Activated CD8-positive, alpha-beta T cell treated with anti-CD3 and anti-CD28 coated beads for 36 hours (primary cell): ENCODE measurements around the gene TCF12. TPM values are rescaled to one million over a fixed set of nuclear protein-coding genes. Genes with fewer than 3 reads are reported as not detected.

Source experiments
- ATAC-seq: fragments of 200-7000 bp; cut with Tn5 transposase; one replicate; pipeline ENCODE4 v1.10.0; 2021; ENCODE audit warnings: mild to moderate bottlenecking, moderate library complexity
- CTCF ChIA-PET: fragments of 350-600 bp; sonication (Branson Sonifier 250); formaldehyde crosslinking; loops from one replicate; lab custom pipeline; 2021; ENCODE audit warnings: antibody characterized with exemption; lab: Charles Lee
- POLR2A ChIA-PET: fragments of 350-600 bp; sonication (Branson Sonifier 250); formaldehyde crosslinking; loops from one replicate; lab custom pipeline; 2021; ENCODE audit warnings: antibody characterized with exemption; lab: Charles Lee
- DNase-seq: peaks from one replicate; pipeline ENCODE4 v3.0.0-alpha.2; 2020
- H3K27ac Mint-ChIP-seq: one replicate; pipeline ENCODE4 v1.8.0; 2021; ENCODE audit warnings: mild to moderate bottlenecking, mixed read lengths
- H3K27me3 Mint-ChIP-seq: one replicate; pipeline ENCODE4 v1.8.0; 2021; ENCODE audit warnings: mixed read lengths
- H3K36me3 Mint-ChIP-seq: one replicate; pipeline ENCODE4 v1.8.0; 2021; ENCODE audit warnings: low read depth, mixed read lengths
- H3K4me1 Mint-ChIP-seq: one replicate; pipeline ENCODE4 v1.8.0; 2021; ENCODE audit warnings: low read depth, mixed read lengths
- H3K4me3 Mint-ChIP-seq: one replicate; pipeline ENCODE4 v1.8.0; 2021; ENCODE audit warnings: mild to moderate bottlenecking, moderate library complexity, mixed read lengths
- H3K9me3 Mint-ChIP-seq: one replicate; pipeline ENCODE4 v1.8.0; 2021; ENCODE audit warnings: mixed read lengths
- intact Hi-C: fragments of 100-400 bp; cut with micrococcal nuclease; formaldehyde crosslinking; loops from one replicate; pipeline ENCODE4 v1.10.0; 2022
- total RNA-seq, 2 experiments: library from RNA; stranded (reverse); gene quantifications; one replicate each; pipeline ENCODE4 v1.2.3, GENCODE V29; 2021
- TF ChIP-seq, protein P1 (sequence below): fragments of 200-600 bp; IDR thresholded peaks from one replicate; pipeline ENCODE4 v1.8.0; 2022; ENCODE audit warnings: antibody characterized with exemption, mild to moderate bottlenecking

TCF12 gene
- total RNA-seq, 2 experiments from 2014 or later, result 60.5 to 67.4 TPM

- peaks cover 36% of the 10 kb centered on the region for H3K4me1 Mint-ChIP-seq
- H3K4me3 Mint-ChIP-seq, result no peak overlapping the region
Observed at GRCh38 chr15:57069423-57069822, 151.0 kb downstream of the TCF12 start.

DNA sequence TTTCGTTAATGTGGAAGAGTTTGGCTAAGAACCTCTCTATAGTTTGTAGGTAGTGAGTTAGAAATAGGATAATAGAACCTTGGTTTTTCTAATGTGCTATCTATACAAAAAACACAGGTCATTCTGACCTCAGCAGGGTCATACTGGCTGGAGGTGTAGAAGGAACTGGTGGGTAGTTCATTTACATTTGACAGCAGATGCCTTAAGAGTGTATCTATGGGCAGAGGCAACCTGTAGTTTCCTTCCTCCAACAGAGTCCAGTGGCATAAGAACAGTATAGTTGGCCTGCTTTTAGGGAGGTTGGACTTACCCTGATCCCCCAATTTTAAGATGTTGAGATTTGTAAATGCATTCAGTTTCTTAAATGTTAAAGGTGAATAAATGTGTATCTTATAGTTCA is 152.2 kb downstream of the TCF12 start:
- Mint-ChIP-seq H3K4me3 (no peak overlapping the region), H3K4me1 (peaks cover 34% of the 10 kb centered on the region), H3K27ac (no peak overlapping the region), H3K36me3 (peaks cover 8% of the 10 kb centered on the region), H3K27me3 (no peaks in the 10 kb centered on the region), H3K9me3 (no peaks in the 10 kb centered on the region)
- intact Hi-C loops, result no loop called here
- CTCF ChIA-PET, result no interaction called here
- POLR2A ChIA-PET, result no interaction called here
- TF ChIP-seq, protein P1, sequence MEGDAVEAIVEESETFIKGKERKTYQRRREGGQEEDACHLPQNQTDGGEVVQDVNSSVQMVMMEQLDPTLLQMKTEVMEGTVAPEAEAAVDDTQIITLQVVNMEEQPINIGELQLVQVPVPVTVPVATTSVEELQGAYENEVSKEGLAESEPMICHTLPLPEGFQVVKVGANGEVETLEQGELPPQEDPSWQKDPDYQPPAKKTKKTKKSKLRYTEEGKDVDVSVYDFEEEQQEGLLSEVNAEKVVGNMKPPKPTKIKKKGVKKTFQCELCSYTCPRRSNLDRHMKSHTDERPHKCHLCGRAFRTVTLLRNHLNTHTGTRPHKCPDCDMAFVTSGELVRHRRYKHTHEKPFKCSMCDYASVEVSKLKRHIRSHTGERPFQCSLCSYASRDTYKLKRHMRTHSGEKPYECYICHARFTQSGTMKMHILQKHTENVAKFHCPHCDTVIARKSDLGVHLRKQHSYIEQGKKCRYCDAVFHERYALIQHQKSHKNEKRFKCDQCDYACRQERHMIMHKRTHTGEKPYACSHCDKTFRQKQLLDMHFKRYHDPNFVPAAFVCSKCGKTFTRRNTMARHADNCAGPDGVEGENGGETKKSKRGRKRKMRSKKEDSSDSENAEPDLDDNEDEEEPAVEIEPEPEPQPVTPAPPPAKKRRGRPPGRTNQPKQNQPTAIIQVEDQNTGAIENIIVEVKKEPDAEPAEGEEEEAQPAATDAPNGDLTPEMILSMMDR, result no peak
- DNase-seq (no peak), ATAC-seq (no peak)

More at GRCh38 chr15:57069423-57069822, 151.0 kb downstream of the TCF12 start:
- ATAC-seq (no peak), DNase-seq (no peak)
- intact Hi-C loops, result no loop called here
- POLR2A ChIA-PET, result no interaction called here
- no peaks in the 10 kb centered on the region for H3K27me3 Mint-ChIP-seq
- H3K27ac Mint-ChIP-seq, result no peak overlapping the region
- no peaks in the 10 kb centered on the region for H3K9me3 Mint-ChIP-seq
- TF ChIP-seq, protein P1, result no peak
- H3K36me3 Mint-ChIP-seq, result peaks cover 10% of the 10 kb centered on the region
- CTCF ChIA-PET, result no interaction called here

- TF ChIP-seq, protein P1, result no peak
- CTCF ChIA-PET, result interaction anchor here (1.0 kb wide), 1 partner anchor 227 kb away, joined by 4 read pairs; no protein-coding TSS in a partner anchor
- Mint-ChIP-seq H3K27ac (no peak overlapping the region), H3K9me3 (no peaks in the 10 kb centered on the region), H3K27me3 (no peaks in the 10 kb centered on the region), H3K36me3 (peaks cover 2% of the 10 kb centered on the region), H3K4me1 (peaks cover 23% of the 10 kb centered on the region), H3K4me3 (no peak overlapping the region)
- intact Hi-C loops, result no loop called here
- ATAC-seq (peak; percentile 27), DNase-seq (peak; percentile 44)
- POLR2A ChIA-PET, result interaction anchor here (0.7 kb wide), 1 partner anchor 18 kb away, joined by 3 read pairs; no protein-coding TSS in a partner anchor
Observed at GRCh38 chr15:57079446-57079845, 161.0 kb downstream of the TCF12 start.

GRCh38 chr15:57079931-57080620 is 161.6 kb downstream of the TCF12 start:
- ATAC-seq (peak; percentile 49), DNase-seq (no peak)
- H3K36me3 Mint-ChIP-seq, result peaks cover 2% of the 10 kb centered on the region
- no peak overlapping the region for H3K4me3 Mint-ChIP-seq
- TF ChIP-seq, protein P1, result no peak
- ChIA-PET CTCF (interaction anchor here (1.0 to 1.1 kb wide), 2 partner anchors 10 to 226 kb away, joined by 3 to 4 read pairs; no protein-coding TSS in a partner anchor), POLR2A (interaction anchor here (0.7 kb wide), 1 partner anchor 18 kb away, joined by 3 read pairs; no protein-coding TSS in a partner anchor)
- no peaks in the 10 kb centered on the region for H3K9me3 Mint-ChIP-seq
- peaks cover 23% of the 10 kb centered on the region for H3K4me1 Mint-ChIP-seq
- H3K27me3 Mint-ChIP-seq, result no peaks in the 10 kb centered on the region
- intact Hi-C loops, result no loop called here
- no peak overlapping the region for H3K27ac Mint-ChIP-seq

GRCh38 chr15:57082054-57082728 is 163.7 kb downstream of the TCF12 start:
- Mint-ChIP-seq H3K9me3 (no peaks in the 10 kb centered on the region), H3K27ac (no peak overlapping the region), H3K4me1 (peaks cover 23% of the 10 kb centered on the region), H3K4me3 (no peak overlapping the region), H3K36me3 (no peaks in the 10 kb centered on the region), H3K27me3 (no peaks in the 10 kb centered on the region)
- TF ChIP-seq, protein P1, result no peak
- intact Hi-C loops, result no loop called here
- no peak for ATAC-seq
- CTCF ChIA-PET, result no interaction called here
- POLR2A ChIA-PET, result no interaction called here
- no peak for DNase-seq
